Ovary (tissue), 3 donors: ENCODE data around the gene CYREN.

Experiments used
- CTCF ChIP-seq, 3 donors: fragments of 450-650 bp in 2 of 3; fragments of 200-600 bp in 1 of 3; IDR thresholded peaks; one replicate each; pipeline versions ENCODE4 v1.5.1 to v1.8.0; 2016 to 2022; ENCODE audit warnings: antibody characterized with exemption in 3 of 3, mild to moderate bottlenecking in 1 of 3
- EP300 ChIP-seq: sonication (generic); formaldehyde crosslinking; IDR thresholded peaks from one replicate; pipeline ENCODE4 v1.6.1; 2017; ENCODE audit warnings: antibody characterized with exemption
- donor health status: DM: no; HTN: no; CAD: no.

DNA sequence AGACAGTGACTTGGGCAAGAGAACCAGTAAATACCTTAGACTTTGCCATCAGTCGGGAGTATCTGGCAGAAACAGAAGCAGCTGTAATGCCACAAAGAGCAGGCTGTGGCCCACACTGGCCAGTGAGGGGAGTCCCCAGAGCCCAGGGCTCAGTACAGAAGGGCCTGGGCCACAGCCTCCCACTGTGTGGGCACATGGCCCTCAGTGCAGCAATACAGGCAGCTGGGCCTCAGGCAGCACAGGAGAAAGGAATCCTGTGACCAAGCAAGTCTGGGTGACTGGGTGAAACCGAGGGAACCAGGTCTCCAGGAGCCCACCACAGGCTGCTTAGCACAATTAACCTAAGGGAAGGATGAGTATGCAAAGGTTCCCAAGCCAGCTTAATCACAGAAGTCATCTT, 26.8 kb upstream of the CYREN start:
- no peak for TF ChIP-seq CTCF (IDR thresholded peaks at IDR 0.05)
- no peak for TF ChIP-seq EP300
